GM12878 (cell line): ENCODE measurements around the gene PCDHGB5. TPM values are rescaled to one million over a fixed set of nuclear protein-coding genes. Genes with fewer than 3 reads are reported as not detected.

Source experiments
- ATAC-seq: fragments of 200-7000 bp; cut with Tn5 transposase; 3 replicates; pipeline ENCODE4 v1.9.1; 2020; ENCODE audit warnings: mild to moderate bottlenecking, moderate library complexity
- BruUV-seq: library from RNA; stranded (reverse); fragments of 400-500 nt; replicated peaks from 2 replicates; lab custom pipeline; 2021; lab: Mats Ljungman, UMichigan
- CTCF ChIA-PET: fragments of 300-600 bp; sonication (Branson Sonifier 250); formaldehyde crosslinking; extraction: SDS; loops from one replicate; lab custom pipeline; 2021; ENCODE audit warnings: inconsistent platforms; lab: Yijun Ruan, JAX
- POLR2A ChIA-PET: fragments of 350-600 bp; formaldehyde crosslinking; extraction: SDS; loops from one replicate; lab custom pipeline; 2021; ENCODE audit warnings: inconsistent platforms; lab: Charles Lee
- RAD21 ChIA-PET: fragments of 300-600 bp; sonication (Branson Sonifier 250); formaldehyde crosslinking; loops from one replicate; lab custom pipeline; 2023; ENCODE audit warnings: antibody characterized with exemption; ENCODE audit not compliant: unreplicated experiment; lab: Charles Lee
- SMC1A ChIA-PET: fragments of 300-600 bp; sonication (Branson Sonifier 250); formaldehyde crosslinking; loops from one replicate; lab custom pipeline; 2023; ENCODE audit not compliant: unreplicated experiment, uncharacterized antibody; lab: Charles Lee
- DNase-seq: peaks from one replicate; pipeline ENCODE4 v3.0.0-alpha.2; 2011; ENCODE audit warnings: low read depth, low spot score
- FAIRE-seq: peaks from 3 replicates; lab custom pipeline; 2011; peaks lifted over from hg19 to GRCh38; lab: Jason Lieb, UNC
- H2AFZ ChIP-seq: 2 replicates; pipeline ENCODE4 v1.6.0; 2011; ENCODE audit warnings: low read depth, low read length, control low read depth; ENCODE audit not compliant: control insufficient read depth
- H3K27ac ChIP-seq: 2 replicates; pipeline ENCODE4 v1.5.1; 2011; ENCODE audit warnings: control low read depth; ENCODE audit not compliant: control insufficient read depth, insufficient read depth
- H3K27me3 ChIP-seq, 2 experiments: replicated peaks in 1 of 2; 2 replicates each; pipeline versions ENCODE4 v1.6.0 to v1.6.1; 2011; ENCODE audit warnings: low read length in 1 of 2; ENCODE audit not compliant: control insufficient read depth in 2 of 2, insufficient read depth in 2 of 2
- H3K36me3 ChIP-seq, 2 experiments: 2 replicates each; pipeline ENCODE4 v1.5.1; 2011; ENCODE audit warnings: low read length in 1 of 2; ENCODE audit not compliant: control insufficient read depth in 2 of 2, insufficient read depth in 2 of 2
- H3K4me1 ChIP-seq: 2 replicates; pipeline ENCODE4 v1.6.1; 2011; ENCODE audit warnings: mild to moderate bottlenecking, low read length, moderate library complexity, mixed read lengths; ENCODE audit not compliant: control insufficient read depth, insufficient read depth
- H3K4me2 ChIP-seq: 2 replicates; pipeline ENCODE4 v1.6.0; 2011; ENCODE audit warnings: control low read depth; ENCODE audit not compliant: control insufficient read depth, insufficient read depth
- H3K4me3 ChIP-seq: fragments of 200-600 bp; sonication (generic); 2 replicates; pipeline ENCODE4 v1.5.1; 2016
- H3K79me2 ChIP-seq: 2 replicates; pipeline ENCODE4 v1.6.0; 2011; ENCODE audit warnings: low read length; ENCODE audit not compliant: control insufficient read depth, insufficient read depth
- H3K9ac ChIP-seq: 2 replicates; pipeline ENCODE4 v1.8.0; 2011; ENCODE audit warnings: low read length, control low read depth, mixed read lengths; ENCODE audit not compliant: control insufficient read depth, insufficient read depth
- H3K9me3 ChIP-seq: replicated peaks from 3 replicates; pipeline ENCODE4 v1.5.1; 2011; ENCODE audit warnings: mild to moderate bottlenecking, low read length; ENCODE audit not compliant: control insufficient read depth, insufficient read depth
- H4K20me1 ChIP-seq: 2 replicates; pipeline ENCODE4 v1.6.0; 2011; ENCODE audit not compliant: control insufficient read depth, insufficient read depth
- EED ChIP-seq: sonication (generic); IDR thresholded peaks from 2 replicates; pipeline ENCODE4 v1.6.1; 2016; ENCODE audit warnings: antibody characterized with exemption, low read depth
- ETV6 ChIP-seq, 2 experiments: fragments of 450-650 bp in 1 of 2; IDR thresholded peaks in 1 of 2; conservative IDR thresholded peaks in 1 of 2; 2 replicates each; pipeline ENCODE4 v1.6.1; 2014; ENCODE audit warnings: antibody characterized with exemption in 1 of 2, borderline replicate concordance in 1 of 2, low read depth in 1 of 2, mild to moderate bottlenecking in 1 of 2, moderate library complexity in 1 of 2
- IKZF2 ChIP-seq, 2 experiments: fragments of 450-650 bp; IDR thresholded peaks; 2 replicates each; pipeline ENCODE4 v1.6.1; 2017; ENCODE audit warnings: mild to moderate bottlenecking in 2 of 2, moderate library complexity in 2 of 2
- MXI1 ChIP-seq: fragments of 150-350 bp; IDR thresholded peaks from 2 replicates; pipeline ENCODE4 v1.6.1; 2011; ENCODE audit warnings: low read depth, mild to moderate bottlenecking, inconsistent platforms, low read length, improper control_type of control experiment
- POLR2AphosphoS5 ChIP-seq: IDR thresholded peaks from 2 replicates; pipeline ENCODE4 v1.6.1; 2011; ENCODE audit warnings: mild to moderate bottlenecking, low read length, inconsistent platforms
- RB1 ChIP-seq: fragments of 450-650 bp; formaldehyde crosslinking; IDR thresholded peaks from 2 replicates; pipeline ENCODE4 v1.6.1; 2017; ENCODE audit warnings: mild to moderate bottlenecking, borderline replicate concordance
- SMARCA5 ChIP-seq: fragments of 450-650 bp; IDR thresholded peaks from 2 replicates; pipeline ENCODE4 v1.6.1; 2017; ENCODE audit warnings: mild to moderate bottlenecking
- WRNIP1 ChIP-seq: IDR thresholded peaks from 2 replicates; pipeline ENCODE4 v1.6.1; 2011; ENCODE audit warnings: low read depth, low read length, improper control_type of control experiment, borderline replicate concordance
- YY1 ChIP-seq: IDR thresholded peaks from 2 replicates; pipeline ENCODE4 v1.6.1; 2011; ENCODE audit warnings: low read depth, mild to moderate bottlenecking, low read length
- WGBS: methylation state at CpG from one replicate; pipeline ENCODE4 v1.1.6; 2016; ENCODE audit warnings: low lambda C conversion rate; ENCODE audit not compliant: insufficient replicate concordance, insufficient coverage; ENCODE audit errors: missing lambda C conversion rate; 5-methylcytosine and 5-hydroxymethylcytosine counted together
- in situ Hi-C: fragments of 300-500 bp; cut with MboI; formaldehyde crosslinking; loops from 9 replicates; pipeline ENCODE4 v1.14.3; 2018; ENCODE audit warnings: mixed read lengths
- intact Hi-C: fragments of 100-400 bp; cut with micrococcal nuclease; formaldehyde crosslinking; loops from one replicate; pipeline ENCODE4 v1.14.2; 2022; ENCODE audit not compliant: unreplicated experiment
- polyA plus RNA-seq, 11 experiments: library from polyadenylated mRNA; depleted of rRNA in 4 of 11; unstranded in 6 of 11; stranded (reverse) in 5 of 11; fragments of >200 nt; fragmentation: Nextera tagmentation in 4 of 11; fragmentation: Illumina TruSeq in 1 of 11; extraction: Ambion mirVana in 4 of 11; extraction: Trizol in 1 of 11; gene quantifications; 1 replicate in 1 of 11; 2 replicates in 10 of 11; pipeline versions ENCODE4 v1.2.1 to v1.2.3, GENCODE V29; 2011 to 2016; ENCODE audit warnings: inconsistent platforms in 2 of 11, missing spikeins in 2 of 11, low read depth in 1 of 11
- total RNA-seq, 4 experiments: library from RNA; depleted of rRNA in 3 of 4; stranded (reverse); fragments of >200 nt in 3 of 4; fragmentation: Illumina TruSeq in 1 of 4; extraction: Trizol in 1 of 4; gene quantifications; 2 replicates each; pipeline versions ENCODE4 v1.2.1 to v1.2.3, GENCODE V29; 2013 to 2021
- TF ChIP-seq, protein P1 (sequence below): fragments of 450-650 bp; IDR thresholded peaks from 2 replicates; pipeline ENCODE4 v1.6.1; 2018; ENCODE audit warnings: borderline replicate concordance, mild to moderate bottlenecking; ENCODE audit not compliant: partially characterized antibody
- TF ChIP-seq, protein P2 (sequence below): fragments of 450-650 bp; IDR thresholded peaks from 2 replicates; pipeline ENCODE4 v1.6.1; 2016; ENCODE audit warnings: mild to moderate bottlenecking
- TF ChIP-seq, protein P3 (sequence below): fragments of 450-650 bp; IDR thresholded peaks from 2 replicates; pipeline ENCODE4 v1.6.1; 2017; ENCODE audit warnings: low read depth, mild to moderate bottlenecking, moderate library complexity
- TF ChIP-seq, protein P4 (sequence below), 3 experiments: IDR thresholded peaks in 2 of 3; conservative IDR thresholded peaks in 1 of 3; 2 replicates each; pipeline ENCODE4 v1.5.1; 2011; ENCODE audit warnings: low read depth in 3 of 3, low read length in 3 of 3, mild to moderate bottlenecking in 3 of 3, control low read depth in 2 of 3, moderate library complexity in 2 of 3, inconsistent platforms in 1 of 3, mixed read lengths in 1 of 3; ENCODE audit not compliant: control insufficient read depth in 2 of 3, insufficient read depth in 1 of 3; ENCODE audit errors: extremely low read depth in 1 of 3

The PCDHGB5 gene
- total and polyA plus RNA-seq, 10 of the 15 experiments (the other 5 are each of a cell fraction or from before 2014, with no cell fraction given) = 0.02 to 2.3 (median 1.3) TPM; not detected in 1

DNA sequence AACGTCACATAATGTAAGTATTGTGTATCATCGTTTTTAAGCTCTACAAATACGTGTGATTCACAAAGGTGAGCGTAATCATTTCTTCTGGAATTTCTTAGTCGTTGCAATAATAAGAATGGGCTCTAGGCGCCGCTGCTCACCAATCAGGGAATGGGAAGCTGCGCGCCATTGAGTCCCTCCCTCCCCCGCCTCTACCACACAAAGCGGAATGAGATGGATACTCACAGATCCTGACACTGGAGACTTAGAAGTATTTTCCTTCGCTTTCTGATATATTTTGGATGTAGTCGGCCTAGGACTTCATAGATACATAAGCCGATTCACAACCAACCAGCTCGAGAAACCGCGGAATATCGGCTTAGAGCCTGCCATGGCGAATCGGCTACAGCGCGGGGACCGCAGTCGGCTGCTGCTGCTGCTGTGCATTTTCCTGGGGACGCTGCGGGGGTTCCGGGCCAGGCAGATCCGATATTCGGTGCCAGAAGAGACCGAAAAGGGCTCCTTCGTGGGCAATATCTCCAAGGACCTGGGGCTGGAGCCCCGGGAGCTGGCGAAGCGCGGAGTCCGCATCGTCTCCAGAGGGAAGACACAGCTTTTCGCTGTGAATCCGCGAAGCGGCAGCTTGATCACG lies 23.2 kb downstream of the PCDHGB5 start, which contains the start of gene PCDHGA11:
TSS of gene PCDHGA11 (plus strand) at position 197 of the 634 bp plus-strand sequence. CDS start at position 374, 177 bp downstream.
- ATAC-seq = peak; percentile 77
- FAIRE-seq = peak; percentile 57
- peak; percentile 37 for DNase-seq
- Histone ChIP-seq H3K4me1 (peaks cover 4% of the 10 kb centered on the region; the same call in 1 of the 2 replicates), H2AFZ (peak within 1 kb of the TSS; percentile 98), H3K27ac (no peak within 1 kb of the TSS), H3K4me3 (peak within 1 kb of the TSS; percentile 76), H3K36me3 (no peaks in the 10 kb centered on the region), H3K79me2 (no peaks in the 10 kb centered on the region), H3K27me3 (no peaks in the 10 kb centered on the region; a peak in 1 of 4 replicates), H4K20me1 (no peaks in the 10 kb centered on the region), H3K9ac (peak within 1 kb of the TSS; percentile 64), H3K4me2 (peak within 1 kb of the TSS; percentile 79), H3K9me3 (peaks cover 15% of the 10 kb centered on the region; the same call in 2 of the 3 replicates)
- POLR2A ChIA-PET = interaction anchor here (1.2 kb wide), 1 partner anchor 143 kb away, joined by 5 read pairs; no protein-coding TSS in a partner anchor
- CTCF ChIA-PET = interaction anchor here (0.6 to 10.9 kb wide), 47 partner anchors 9 to 468 kb away, joined by 3 to 245 read pairs (median 4); partner anchors contain the start of genes PCDHGA10, PCDHGA12, PCDHGA6 and PCDHGB3
- 10% methylated on average over 42 of the region's 42 CpGs for WGBS
- intact Hi-C loops = loop anchor here (1.0 to 2.0 kb wide), 4 partner anchors 54 to 137 kb away; partner anchors contain the start of gene PCDHGC3
- RAD21 ChIA-PET = interaction anchor here (0.5 to 2.6 kb wide), 25 partner anchors 8 to 234 kb away, joined by 3 to 34 read pairs (median 5); partner anchors contain the start of genes PCDHB9, PCDHGA10, PCDHGA12 and PCDHGB3
- SMC1A ChIA-PET = interaction anchor here (0.7 to 2.8 kb wide), 29 partner anchors 8 to 926 kb away, joined by 3 to 41 read pairs (median 5); partner anchors contain the start of genes PCDHGA10, PCDHGA12, PCDHGB3 and PCDHGC3
- in situ Hi-C loops = no loop called here
- TSS peak; percentile 63 for BruUV-seq
- TF ChIP-seq MXI1 (no peak), EED (peak; percentile 52), IKZF2 (IDR thresholded peaks at IDR 0.05) (peak; percentile 33 to 36; a peak in 3 of 4 replicates), POLR2AphosphoS5 (no peak), SMARCA5 (0 out of 2 replicates have a peak, but pooled peaks have one; percentile 56), WRNIP1 (no peak), ETV6 (conservative IDR thresholded peaks at IDR 0.05 in 1 of 2, IDR thresholded peaks at IDR 0.05 in 1 of 2; ENCODE audit: borderline replicate concordance in 1 of 2, low read depth in 1 of 2) (0 out of 4 replicates have a peak, but pooled peaks of 1 of the 2 experiments have one; percentile 8), YY1 (peak; percentile 91), RB1 (peak; percentile 25; the same call in 1 of the 2 replicates)
- TF ChIP-seq, protein P1, sequence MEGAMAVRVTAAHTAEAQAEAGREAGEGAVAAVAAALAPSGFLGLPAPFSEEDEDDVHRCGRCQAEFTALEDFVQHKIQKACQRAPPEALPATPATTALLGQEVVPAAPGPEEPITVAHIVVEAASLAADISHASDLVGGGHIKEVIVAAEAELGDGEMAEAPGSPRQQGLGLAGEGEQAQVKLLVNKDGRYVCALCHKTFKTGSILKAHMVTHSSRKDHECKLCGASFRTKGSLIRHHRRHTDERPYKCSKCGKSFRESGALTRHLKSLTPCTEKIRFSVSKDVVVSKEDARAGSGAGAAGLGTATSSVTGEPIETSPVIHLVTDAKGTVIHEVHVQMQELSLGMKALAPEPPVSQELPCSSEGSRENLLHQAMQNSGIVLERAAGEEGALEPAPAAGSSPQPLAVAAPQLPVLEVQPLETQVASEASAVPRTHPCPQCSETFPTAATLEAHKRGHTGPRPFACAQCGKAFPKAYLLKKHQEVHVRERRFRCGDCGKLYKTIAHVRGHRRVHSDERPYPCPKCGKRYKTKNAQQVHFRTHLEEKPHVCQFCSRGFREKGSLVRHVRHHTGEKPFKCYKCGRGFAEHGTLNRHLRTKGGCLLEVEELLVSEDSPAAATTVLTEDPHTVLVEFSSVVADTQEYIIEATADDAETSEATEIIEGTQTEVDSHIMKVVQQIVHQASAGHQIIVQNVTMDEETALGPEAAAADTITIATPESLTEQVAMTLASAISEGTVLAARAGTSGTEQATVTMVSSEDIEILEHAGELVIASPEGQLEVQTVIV = no peak
- TF ChIP-seq, protein P2, sequence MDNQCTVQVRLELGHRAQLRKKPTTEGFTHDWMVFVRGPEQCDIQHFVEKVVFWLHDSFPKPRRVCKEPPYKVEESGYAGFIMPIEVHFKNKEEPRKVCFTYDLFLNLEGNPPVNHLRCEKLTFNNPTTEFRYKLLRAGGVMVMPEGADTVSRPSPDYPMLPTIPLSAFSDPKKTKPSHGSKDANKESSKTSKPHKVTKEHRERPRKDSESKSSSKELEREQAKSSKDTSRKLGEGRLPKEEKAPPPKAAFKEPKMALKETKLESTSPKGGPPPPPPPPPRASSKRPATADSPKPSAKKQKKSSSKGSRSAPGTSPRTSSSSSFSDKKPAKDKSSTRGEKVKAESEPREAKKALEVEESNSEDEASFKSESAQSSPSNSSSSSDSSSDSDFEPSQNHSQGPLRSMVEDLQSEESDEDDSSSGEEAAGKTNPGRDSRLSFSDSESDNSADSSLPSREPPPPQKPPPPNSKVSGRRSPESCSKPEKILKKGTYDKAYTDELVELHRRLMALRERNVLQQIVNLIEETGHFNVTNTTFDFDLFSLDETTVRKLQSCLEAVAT = no peak
- TF ChIP-seq, protein P3, sequence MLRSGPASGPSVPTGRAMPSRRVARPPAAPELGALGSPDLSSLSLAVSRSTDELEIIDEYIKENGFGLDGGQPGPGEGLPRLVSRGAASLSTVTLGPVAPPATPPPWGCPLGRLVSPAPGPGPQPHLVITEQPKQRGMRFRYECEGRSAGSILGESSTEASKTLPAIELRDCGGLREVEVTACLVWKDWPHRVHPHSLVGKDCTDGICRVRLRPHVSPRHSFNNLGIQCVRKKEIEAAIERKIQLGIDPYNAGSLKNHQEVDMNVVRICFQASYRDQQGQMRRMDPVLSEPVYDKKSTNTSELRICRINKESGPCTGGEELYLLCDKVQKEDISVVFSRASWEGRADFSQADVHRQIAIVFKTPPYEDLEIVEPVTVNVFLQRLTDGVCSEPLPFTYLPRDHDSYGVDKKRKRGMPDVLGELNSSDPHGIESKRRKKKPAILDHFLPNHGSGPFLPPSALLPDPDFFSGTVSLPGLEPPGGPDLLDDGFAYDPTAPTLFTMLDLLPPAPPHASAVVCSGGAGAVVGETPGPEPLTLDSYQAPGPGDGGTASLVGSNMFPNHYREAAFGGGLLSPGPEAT = peak; percentile 49; the same call in 1 of the 2 replicates
- TF ChIP-seq, protein P4, sequence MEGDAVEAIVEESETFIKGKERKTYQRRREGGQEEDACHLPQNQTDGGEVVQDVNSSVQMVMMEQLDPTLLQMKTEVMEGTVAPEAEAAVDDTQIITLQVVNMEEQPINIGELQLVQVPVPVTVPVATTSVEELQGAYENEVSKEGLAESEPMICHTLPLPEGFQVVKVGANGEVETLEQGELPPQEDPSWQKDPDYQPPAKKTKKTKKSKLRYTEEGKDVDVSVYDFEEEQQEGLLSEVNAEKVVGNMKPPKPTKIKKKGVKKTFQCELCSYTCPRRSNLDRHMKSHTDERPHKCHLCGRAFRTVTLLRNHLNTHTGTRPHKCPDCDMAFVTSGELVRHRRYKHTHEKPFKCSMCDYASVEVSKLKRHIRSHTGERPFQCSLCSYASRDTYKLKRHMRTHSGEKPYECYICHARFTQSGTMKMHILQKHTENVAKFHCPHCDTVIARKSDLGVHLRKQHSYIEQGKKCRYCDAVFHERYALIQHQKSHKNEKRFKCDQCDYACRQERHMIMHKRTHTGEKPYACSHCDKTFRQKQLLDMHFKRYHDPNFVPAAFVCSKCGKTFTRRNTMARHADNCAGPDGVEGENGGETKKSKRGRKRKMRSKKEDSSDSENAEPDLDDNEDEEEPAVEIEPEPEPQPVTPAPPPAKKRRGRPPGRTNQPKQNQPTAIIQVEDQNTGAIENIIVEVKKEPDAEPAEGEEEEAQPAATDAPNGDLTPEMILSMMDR (IDR thresholded peaks at IDR 0.05 in 2 of 3, conservative IDR thresholded peaks at IDR 0.05 in 1 of 3; ENCODE audit: control insufficient read depth in 2 of 3, extremely low read depth in 1 of 3, insufficient read depth in 1 of 3, low read depth in 3 of 3, low read length in 3 of 3) = peak; percentile 83 to 89 (median 89)
